Lung (tissue), 12 donors: ENCODE measurements around the gene CZIB. TPM values are rescaled to one million over a fixed set of nuclear protein-coding genes. Genes with fewer than 3 reads are reported as not detected.
A peak's percentile ranks its signal among the peaks of the same experiment; 100 is the strongest.

Experiments used
- ATAC-seq: fragments of 200-7000 bp; cut with Tn5 transposase; one replicate; pipeline ENCODE4 v1.9.1; 2020; ENCODE audit warnings: moderate number of reproducible peaks; ENCODE audit not compliant: insufficient read depth, low FRiP score
- DNase-seq, 3 donors: peaks; one replicate each; pipeline ENCODE4 v3.0.0-alpha.2; 2013 to 2017
- H3K27ac ChIP-seq, 2 donors: one replicate each; pipeline ENCODE4 v1.5.1; 2013; ENCODE audit warnings: mild to moderate bottlenecking in 2 of 2, moderate library complexity in 2 of 2, control low read depth in 1 of 2, inconsistent platforms in 1 of 2, low read depth in 1 of 2, low read length in 1 of 2
- H3K27me3 ChIP-seq, 3 donors: one replicate each; pipeline ENCODE4 v1.5.1; 2013; ENCODE audit warnings: low read length in 2 of 3; ENCODE audit not compliant: control insufficient read depth in 3 of 3, insufficient read depth in 3 of 3
- H3K36me3 ChIP-seq, 4 donors: one replicate each; pipeline ENCODE4 v1.5.1; 2013; ENCODE audit warnings: low read length in 4 of 4, mild to moderate bottlenecking in 1 of 4, moderate library complexity in 1 of 4; ENCODE audit not compliant: control insufficient read depth in 4 of 4, insufficient read depth in 4 of 4
- H3K4me1 ChIP-seq, 5 donors: one replicate each; pipeline ENCODE4 v1.5.1; 2013; ENCODE audit warnings: low read length in 5 of 5, mild to moderate bottlenecking in 2 of 5, moderate library complexity in 1 of 5; ENCODE audit not compliant: control insufficient read depth in 5 of 5, insufficient read depth in 5 of 5
- H3K4me3 ChIP-seq: one replicate; pipeline ENCODE4 v1.5.1; 2013; ENCODE audit warnings: mild to moderate bottlenecking, control low read depth, moderate library complexity
- H3K9ac ChIP-seq, 2 donors: one replicate each; pipeline ENCODE4 v1.5.1; 2013; ENCODE audit warnings: low read length in 2 of 2, control low read depth in 1 of 2; ENCODE audit not compliant: insufficient read depth in 1 of 2
- H3K9me3 ChIP-seq, 4 donors: one replicate each; pipeline ENCODE4 v1.5.1; 2013; ENCODE audit warnings: low read length in 3 of 4, mild to moderate bottlenecking in 1 of 4, moderate library complexity in 1 of 4; ENCODE audit not compliant: control insufficient read depth in 4 of 4, insufficient read depth in 3 of 4
- WGBS, 2 donors: extraction: QIAGEN DNeasy Blood & Tissue Kit; methylation state at CpG; one replicate each; pipeline ENCODE4 v1.1.7; 2013; 5-methylcytosine and 5-hydroxymethylcytosine counted together
- polyA plus RNA-seq, 2 donors: library from polyadenylated mRNA; stranded (reverse); fragments of 200-250 nt; gene quantifications; one replicate each; pipeline ENCODE4 v1.2.1, GENCODE V29; 2013
- total RNA-seq, 2 donors: library from RNA; depleted of rRNA in 1 of 2; stranded (reverse); fragments of >200 nt in 1 of 2; gene quantifications; one replicate each; pipeline ENCODE4 v1.2.1, GENCODE V29; 2014 to 2021
- TF ChIP-seq, protein P1 (sequence below): IDR thresholded peaks from 2 replicates; pipeline ENCODE4 v1.5.1; 2012; ENCODE audit warnings: mild to moderate bottlenecking; ENCODE audit errors: control extremely low read depth, extremely low read depth
- donor health status: control.
- donor health status: control.
- donor health status: Bipolar disorder and iron deficiency.
- donor health status: healthy.
- donor health status: DM: yes; HTN: yes; CAD: no.

CZIB gene
- total and polyA plus RNA-seq, 4 donors, result 39.1 to 86.5 (median 52.9) TPM

DNA sequence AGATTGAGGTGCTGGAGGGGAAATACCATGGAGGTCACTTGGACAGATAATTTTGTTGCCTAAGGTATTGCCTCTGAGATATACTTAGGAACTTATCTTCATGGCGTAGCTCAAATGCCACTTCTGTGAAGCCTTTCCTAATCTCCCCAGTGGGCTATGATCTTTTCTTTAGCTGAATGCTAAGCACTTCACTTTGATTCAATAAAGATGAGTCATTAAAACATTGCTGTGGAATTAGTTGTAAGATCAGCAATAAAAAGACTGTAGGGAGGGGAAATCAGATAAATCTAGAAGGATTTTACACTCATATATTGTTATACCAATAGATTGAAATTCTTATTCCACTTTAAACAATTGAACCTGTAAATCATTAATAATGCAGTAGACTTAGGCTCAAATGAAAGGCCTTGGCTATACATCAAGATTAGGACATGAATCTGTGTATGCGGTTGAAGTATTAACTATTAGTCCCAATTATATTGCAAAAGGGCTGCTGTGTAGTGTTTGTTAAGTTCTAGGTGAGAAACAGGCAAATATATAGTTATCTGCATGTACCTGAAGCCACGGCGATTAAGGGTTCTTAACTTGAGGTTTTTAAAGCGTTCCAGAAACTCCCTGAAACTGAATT is 37.1 kb upstream of the CZIB start:
- TF ChIP-seq, protein P1, sequence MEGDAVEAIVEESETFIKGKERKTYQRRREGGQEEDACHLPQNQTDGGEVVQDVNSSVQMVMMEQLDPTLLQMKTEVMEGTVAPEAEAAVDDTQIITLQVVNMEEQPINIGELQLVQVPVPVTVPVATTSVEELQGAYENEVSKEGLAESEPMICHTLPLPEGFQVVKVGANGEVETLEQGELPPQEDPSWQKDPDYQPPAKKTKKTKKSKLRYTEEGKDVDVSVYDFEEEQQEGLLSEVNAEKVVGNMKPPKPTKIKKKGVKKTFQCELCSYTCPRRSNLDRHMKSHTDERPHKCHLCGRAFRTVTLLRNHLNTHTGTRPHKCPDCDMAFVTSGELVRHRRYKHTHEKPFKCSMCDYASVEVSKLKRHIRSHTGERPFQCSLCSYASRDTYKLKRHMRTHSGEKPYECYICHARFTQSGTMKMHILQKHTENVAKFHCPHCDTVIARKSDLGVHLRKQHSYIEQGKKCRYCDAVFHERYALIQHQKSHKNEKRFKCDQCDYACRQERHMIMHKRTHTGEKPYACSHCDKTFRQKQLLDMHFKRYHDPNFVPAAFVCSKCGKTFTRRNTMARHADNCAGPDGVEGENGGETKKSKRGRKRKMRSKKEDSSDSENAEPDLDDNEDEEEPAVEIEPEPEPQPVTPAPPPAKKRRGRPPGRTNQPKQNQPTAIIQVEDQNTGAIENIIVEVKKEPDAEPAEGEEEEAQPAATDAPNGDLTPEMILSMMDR, result no peak
- Histone ChIP-seq H3K27ac (no peak overlapping the region), H3K36me3 (peaks cover 0 to 13% (median 3%) of the 10 kb centered on the region in 4 donors), H3K4me3 (no peak overlapping the region), H3K4me1 (peaks cover 0 to 8% (median 0%) of the 10 kb centered on the region in 5 donors), H3K27me3 (no peaks in the 10 kb centered on the region), H3K9ac (no peak overlapping the region), H3K9me3 (no peaks in the 10 kb centered on the region)
- WGBS, 2 donors, result 82 to 93% methylated on average over 5 of the region's 5 CpGs
- ATAC-seq, result no peak
- peak in 1 of 3 donors; percentile 20 for DNase-seq

DNA sequence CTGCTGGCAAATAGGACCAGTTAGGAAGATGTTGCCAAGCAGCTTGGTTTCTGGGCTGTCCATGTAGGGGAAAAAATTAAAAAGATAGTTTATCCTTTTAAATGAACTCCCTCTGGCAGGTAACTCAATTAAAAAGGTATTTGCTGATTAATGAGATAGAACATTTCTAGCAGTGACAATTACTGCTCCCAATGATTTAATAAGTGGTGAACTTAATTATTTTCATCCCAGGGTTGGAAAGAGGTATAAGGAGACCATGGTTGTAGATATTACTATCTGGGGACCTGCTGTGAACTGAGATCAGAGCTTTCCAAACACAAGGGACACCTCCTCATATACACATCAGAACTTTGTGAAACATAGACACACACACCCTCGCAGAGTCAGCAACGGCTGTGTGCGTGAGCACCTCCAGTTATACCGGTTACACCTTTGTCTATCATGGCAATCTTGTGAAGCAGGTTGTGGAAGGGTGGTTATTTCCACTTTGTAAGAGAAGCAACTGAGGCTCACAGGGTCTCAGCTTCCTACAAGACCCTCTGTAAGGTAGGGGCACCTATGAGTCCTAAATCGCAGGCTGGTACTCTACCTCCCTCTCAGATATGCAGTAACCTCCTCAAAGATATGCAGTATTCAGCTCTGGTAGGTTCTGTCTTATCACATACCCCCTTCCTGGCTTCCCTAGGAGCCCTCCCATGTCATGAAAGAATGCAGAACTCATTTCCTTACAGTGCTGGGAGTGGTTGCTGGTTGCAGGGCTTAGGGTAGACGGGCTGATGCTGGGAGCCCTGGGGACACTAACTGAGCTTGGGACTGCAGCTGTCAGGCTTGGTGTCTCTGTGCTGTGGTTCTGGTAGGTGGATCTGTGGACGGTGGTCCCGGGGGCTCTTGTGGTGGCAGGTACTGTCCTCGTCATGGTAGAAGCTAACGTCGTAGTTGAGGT is 36.3 kb upstream of the CZIB start:
- no peaks in the 10 kb centered on the region for H3K9me3 ChIP-seq
- H3K4me1 ChIP-seq, result peaks cover 0 to 8% (median 0%) of the 10 kb centered on the region in 5 donors
- H3K27ac ChIP-seq, result no peak overlapping the region
- TF ChIP-seq, protein P1, result no peak
- DNase-seq (no peak), ATAC-seq (no peak)
- H3K36me3 ChIP-seq, result peaks cover 0 to 13% (median 3%) of the 10 kb centered on the region in 4 donors
- no peak overlapping the region for H3K9ac ChIP-seq
- H3K4me3 ChIP-seq, result no peak overlapping the region
- H3K27me3 ChIP-seq, result no peaks in the 10 kb centered on the region
- 87 to 88% methylated on average over 11 of the region's 11 CpGs for WGBS, 2 donors

DNA sequence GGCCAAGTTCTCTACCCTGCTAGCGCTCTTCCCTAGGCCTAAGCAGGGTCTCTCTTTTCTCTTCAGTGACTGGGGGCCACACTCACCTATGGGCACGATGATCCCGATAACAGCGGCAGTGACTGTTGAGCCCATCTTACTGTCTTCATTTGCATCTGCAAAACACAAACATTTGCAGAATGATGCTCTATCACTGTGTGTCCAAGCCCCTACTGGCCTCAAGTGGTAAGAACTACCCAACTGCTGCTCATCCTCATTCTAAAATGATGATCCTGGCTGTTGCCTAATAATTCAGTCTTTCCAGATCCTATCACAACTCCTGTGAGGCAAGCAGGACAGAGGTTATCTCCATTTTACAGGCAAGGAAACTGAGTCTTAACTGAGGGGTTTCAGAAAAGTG is 34.6 kb upstream of the CZIB start:
- Histone ChIP-seq H3K36me3 (peaks cover 0 to 7% (median 0%) of the 10 kb centered on the region in 4 donors), H3K27ac (no peak overlapping the region), H3K9me3 (no peaks in the 10 kb centered on the region), H3K27me3 (no peaks in the 10 kb centered on the region), H3K9ac (no peak overlapping the region), H3K4me1 (peaks cover 0 to 8% (median 0%) of the 10 kb centered on the region in 5 donors), H3K4me3 (no peak overlapping the region)
- DNase-seq (no peak), ATAC-seq (no peak)
- WGBS, 2 donors, result 99% methylated on average over 4 of the region's 4 CpGs
- TF ChIP-seq, protein P1, result no peak
